ENCODE measurements around the gene PDIK1L. TPM values are rescaled to one million over a fixed set of nuclear protein-coding genes. Genes with fewer than 3 reads are reported as not detected.

The PDIK1L gene
- total and polyA plus RNA-seq, 9 of the 15 experiments (the other 6 are each of a cell fraction or from before 2014, with no cell fraction given), result 12.8 to 30.2 (median 21.5) TPM

DNA sequence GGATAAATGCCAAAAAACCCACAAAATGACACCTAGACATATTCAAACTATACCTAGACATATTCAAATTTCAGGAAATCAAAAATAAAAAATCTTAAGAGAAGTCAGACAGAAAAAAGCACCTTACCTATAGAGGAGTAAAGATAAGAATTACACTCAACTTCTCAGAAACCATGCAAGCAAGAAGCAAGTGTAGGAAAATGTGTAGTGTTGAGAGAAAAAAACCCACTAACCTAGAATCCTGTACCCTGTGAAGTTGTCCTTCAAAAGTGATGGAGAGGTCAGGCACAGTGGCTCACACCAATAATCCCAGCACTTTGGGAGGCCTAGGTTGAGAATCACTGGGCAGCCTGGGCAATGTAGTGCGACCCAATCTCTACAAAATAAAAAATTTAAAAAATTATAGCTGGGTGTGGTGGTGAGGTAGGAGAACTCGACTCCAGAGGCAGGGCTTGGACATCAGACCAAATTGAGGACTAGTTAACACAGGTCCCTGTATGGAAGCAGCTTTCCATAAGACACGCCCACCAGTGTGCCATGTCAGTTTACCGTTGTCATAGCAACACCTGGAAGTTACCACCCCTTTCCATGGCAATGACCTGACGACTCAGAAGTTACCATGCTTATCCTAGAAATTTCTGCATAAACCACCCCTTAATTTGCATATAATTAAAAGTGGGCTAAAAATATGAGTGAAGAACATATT lies 20.7 kb downstream of the PDIK1L start (continued):
- no peak for TF ChIP-seq NCOA6 (IDR thresholded peaks at IDR 0.05)
- TF ChIP-seq TEAD1 (CRISPR knock-in tag; IDR thresholded peaks at IDR 0.05), result peak in 1 of 2 experiments; percentile 51; a peak in 1 of 4 replicates
- TF ChIP-seq, protein P1, sequence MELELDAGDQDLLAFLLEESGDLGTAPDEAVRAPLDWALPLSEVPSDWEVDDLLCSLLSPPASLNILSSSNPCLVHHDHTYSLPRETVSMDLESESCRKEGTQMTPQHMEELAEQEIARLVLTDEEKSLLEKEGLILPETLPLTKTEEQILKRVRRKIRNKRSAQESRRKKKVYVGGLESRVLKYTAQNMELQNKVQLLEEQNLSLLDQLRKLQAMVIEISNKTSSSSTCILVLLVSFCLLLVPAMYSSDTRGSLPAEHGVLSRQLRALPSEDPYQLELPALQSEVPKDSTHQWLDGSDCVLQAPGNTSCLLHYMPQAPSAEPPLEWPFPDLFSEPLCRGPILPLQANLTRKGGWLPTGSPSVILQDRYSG (tag; conservative IDR thresholded peaks at IDR 0.05; ENCODE audit: low read depth), result no peak
- TF ChIP-seq KLF13 (tag; IDR thresholded peaks at IDR 0.05; ENCODE audit: borderline replicate concordance, low read depth), result 0 out of 2 replicates have a peak, but pooled peaks have one; percentile 58
- TF ChIP-seq, protein P2, sequence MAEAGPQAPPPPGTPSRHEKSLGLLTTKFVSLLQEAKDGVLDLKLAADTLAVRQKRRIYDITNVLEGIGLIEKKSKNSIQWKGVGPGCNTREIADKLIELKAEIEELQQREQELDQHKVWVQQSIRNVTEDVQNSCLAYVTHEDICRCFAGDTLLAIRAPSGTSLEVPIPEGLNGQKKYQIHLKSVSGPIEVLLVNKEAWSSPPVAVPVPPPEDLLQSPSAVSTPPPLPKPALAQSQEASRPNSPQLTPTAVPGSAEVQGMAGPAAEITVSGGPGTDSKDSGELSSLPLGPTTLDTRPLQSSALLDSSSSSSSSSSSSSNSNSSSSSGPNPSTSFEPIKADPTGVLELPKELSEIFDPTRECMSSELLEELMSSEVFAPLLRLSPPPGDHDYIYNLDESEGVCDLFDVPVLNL (CRISPR knock-in tag; IDR thresholded peaks at IDR 0.05; ENCODE audit: low read depth), result no peak
- TF ChIP-seq CSDE1 (IDR thresholded peaks at IDR 0.05), result peak in 1 of 2 experiments; percentile 97; a peak in 2 of 4 replicates
- no peak for TF ChIP-seq GTF2F1 (IDR thresholded peaks at IDR 0.05; ENCODE audit: low read depth, low read length)

DNA sequence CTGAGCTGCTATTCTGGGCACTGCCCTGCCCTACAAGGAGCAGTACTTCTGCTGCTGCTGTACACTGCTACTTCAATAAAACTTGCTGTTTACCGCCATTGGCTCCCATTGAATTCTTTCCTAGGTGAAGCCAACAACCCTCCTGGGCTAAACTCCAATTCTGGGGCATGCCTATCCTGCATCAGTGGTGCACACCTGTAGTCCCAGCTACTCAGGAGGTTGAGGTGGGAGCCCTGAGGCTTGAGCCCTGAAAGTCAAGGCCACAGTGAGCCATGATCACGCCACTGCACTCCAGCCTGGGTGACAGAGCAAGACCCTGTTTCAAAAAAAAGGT lies 21.2 kb downstream of the PDIK1L start:
- FAIRE-seq, result no peak
- no peaks in the 10 kb centered on the region for H3K36me3 ChIP-seq (ENCODE audit: control insufficient read depth, insufficient read depth, low read length)
- H4K20me1 ChIP-seq (replicated peaks; ENCODE audit: control insufficient read depth, insufficient read depth, low read length), result no peaks in the 10 kb centered on the region
- no peaks in the 10 kb centered on the region for H3K9me3 ChIP-seq (replicated peaks; ENCODE audit: control insufficient read depth, insufficient read depth, low read depth, low read length)
- ATAC-seq, result no peak
- ChIA-PET CTCF (ENCODE audit: low intra/inter-chr PET ratio) (no interaction called here), POLR2A (interaction anchor here (0.9 to 1.3 kb wide), 4 partner anchors 9 to 97 kb away, joined by 3 read pairs; no protein-coding TSS in a partner anchor)
- peak overlapping the region; percentile 7; the same call in 1 of the 3 replicates for H3K27ac ChIP-seq (ENCODE audit: extremely low read depth, low read depth, low read length)
- no peaks in the 10 kb centered on the region for H3K27me3 ChIP-seq (ENCODE audit: control insufficient read depth in 2 of 2, insufficient read depth in 2 of 2, low read length in 2 of 2)
- no peak for DNase-seq (ENCODE audit: extremely low read depth in 1 of 4, low spot score in 3 of 4)
- H3K9me1 ChIP-seq (ENCODE audit: control insufficient read depth, insufficient read depth, low read length), result no peaks in the 10 kb centered on the region
- H3K4me1 ChIP-seq (replicated peaks in 1 of 2; ENCODE audit: control insufficient read depth in 2 of 2, insufficient read depth in 2 of 2, low read length in 2 of 2), result peaks cover 23 to 40% of the 10 kb centered on the region in 2 experiments
- H2AFZ ChIP-seq (ENCODE audit: low read depth, low read length), result peak overlapping the region; percentile 67
- intact Hi-C loops (cut with micrococcal nuclease) (no loop called here), in situ Hi-C loops (cut with MboI) (no loop called here)
- no peak overlapping the region for H3K4me3 ChIP-seq
- no peak overlapping the region; the same call in 1 of the 2 replicates for H3K4me2 ChIP-seq (ENCODE audit: insufficient read depth, low read length)
- no TSS peak for BruUV-seq (replicated peaks)
- 86% methylated on average over 2 of the region's 2 CpGs for WGBS (ENCODE audit: insufficient coverage, low coverage, missing lambda C conversion rate)
- peaks cover 6% of the 10 kb centered on the region; the same call in 2 of the 3 replicates for H3K79me2 ChIP-seq (ENCODE audit: control insufficient read depth, insufficient read depth, low read length)
- peak overlapping the region in 1 of 2 experiments; percentile 69; a peak in 1 of 4 replicates for H3K9ac ChIP-seq (ENCODE audit: insufficient read depth in 1 of 2, low read depth in 2 of 2, low read length in 2 of 2)
- TF ChIP-seq, protein P3, sequence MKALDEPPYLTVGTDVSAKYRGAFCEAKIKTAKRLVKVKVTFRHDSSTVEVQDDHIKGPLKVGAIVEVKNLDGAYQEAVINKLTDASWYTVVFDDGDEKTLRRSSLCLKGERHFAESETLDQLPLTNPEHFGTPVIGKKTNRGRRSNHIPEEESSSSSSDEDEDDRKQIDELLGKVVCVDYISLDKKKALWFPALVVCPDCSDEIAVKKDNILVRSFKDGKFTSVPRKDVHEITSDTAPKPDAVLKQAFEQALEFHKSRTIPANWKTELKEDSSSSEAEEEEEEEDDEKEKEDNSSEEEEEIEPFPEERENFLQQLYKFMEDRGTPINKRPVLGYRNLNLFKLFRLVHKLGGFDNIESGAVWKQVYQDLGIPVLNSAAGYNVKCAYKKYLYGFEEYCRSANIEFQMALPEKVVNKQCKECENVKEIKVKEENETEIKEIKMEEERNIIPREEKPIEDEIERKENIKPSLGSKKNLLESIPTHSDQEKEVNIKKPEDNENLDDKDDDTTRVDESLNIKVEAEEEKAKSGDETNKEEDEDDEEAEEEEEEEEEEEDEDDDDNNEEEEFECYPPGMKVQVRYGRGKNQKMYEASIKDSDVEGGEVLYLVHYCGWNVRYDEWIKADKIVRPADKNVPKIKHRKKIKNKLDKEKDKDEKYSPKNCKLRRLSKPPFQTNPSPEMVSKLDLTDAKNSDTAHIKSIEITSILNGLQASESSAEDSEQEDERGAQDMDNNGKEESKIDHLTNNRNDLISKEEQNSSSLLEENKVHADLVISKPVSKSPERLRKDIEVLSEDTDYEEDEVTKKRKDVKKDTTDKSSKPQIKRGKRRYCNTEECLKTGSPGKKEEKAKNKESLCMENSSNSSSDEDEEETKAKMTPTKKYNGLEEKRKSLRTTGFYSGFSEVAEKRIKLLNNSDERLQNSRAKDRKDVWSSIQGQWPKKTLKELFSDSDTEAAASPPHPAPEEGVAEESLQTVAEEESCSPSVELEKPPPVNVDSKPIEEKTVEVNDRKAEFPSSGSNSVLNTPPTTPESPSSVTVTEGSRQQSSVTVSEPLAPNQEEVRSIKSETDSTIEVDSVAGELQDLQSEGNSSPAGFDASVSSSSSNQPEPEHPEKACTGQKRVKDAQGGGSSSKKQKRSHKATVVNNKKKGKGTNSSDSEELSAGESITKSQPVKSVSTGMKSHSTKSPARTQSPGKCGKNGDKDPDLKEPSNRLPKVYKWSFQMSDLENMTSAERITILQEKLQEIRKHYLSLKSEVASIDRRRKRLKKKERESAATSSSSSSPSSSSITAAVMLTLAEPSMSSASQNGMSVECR (CRISPR knock-in tag; IDR thresholded peaks at IDR 0.05), result 0 out of 2 replicates have a peak, but pooled peaks have one; percentile 45
- TF ChIP-seq FOXA3 (CRISPR knock-in tag; conservative IDR thresholded peaks at IDR 0.05 in 1 of 2, IDR thresholded peaks at IDR 0.05 in 1 of 2) (0 out of 4 replicates have a peak, but pooled peaks of 1 of the 2 experiments have one; percentile 58), OTX1 (CRISPR knock-in tag; IDR thresholded peaks at IDR 0.05) (no peak)
- TF ChIP-seq, protein P4, sequence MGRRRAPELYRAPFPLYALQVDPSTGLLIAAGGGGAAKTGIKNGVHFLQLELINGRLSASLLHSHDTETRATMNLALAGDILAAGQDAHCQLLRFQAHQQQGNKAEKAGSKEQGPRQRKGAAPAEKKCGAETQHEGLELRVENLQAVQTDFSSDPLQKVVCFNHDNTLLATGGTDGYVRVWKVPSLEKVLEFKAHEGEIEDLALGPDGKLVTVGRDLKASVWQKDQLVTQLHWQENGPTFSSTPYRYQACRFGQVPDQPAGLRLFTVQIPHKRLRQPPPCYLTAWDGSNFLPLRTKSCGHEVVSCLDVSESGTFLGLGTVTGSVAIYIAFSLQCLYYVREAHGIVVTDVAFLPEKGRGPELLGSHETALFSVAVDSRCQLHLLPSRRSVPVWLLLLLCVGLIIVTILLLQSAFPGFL (CRISPR knock-in tag; IDR thresholded peaks at IDR 0.05), result peak; percentile 83; the same call in 1 of the 2 replicates
